ENCODE measurements around the gene MGST3.

DNA sequence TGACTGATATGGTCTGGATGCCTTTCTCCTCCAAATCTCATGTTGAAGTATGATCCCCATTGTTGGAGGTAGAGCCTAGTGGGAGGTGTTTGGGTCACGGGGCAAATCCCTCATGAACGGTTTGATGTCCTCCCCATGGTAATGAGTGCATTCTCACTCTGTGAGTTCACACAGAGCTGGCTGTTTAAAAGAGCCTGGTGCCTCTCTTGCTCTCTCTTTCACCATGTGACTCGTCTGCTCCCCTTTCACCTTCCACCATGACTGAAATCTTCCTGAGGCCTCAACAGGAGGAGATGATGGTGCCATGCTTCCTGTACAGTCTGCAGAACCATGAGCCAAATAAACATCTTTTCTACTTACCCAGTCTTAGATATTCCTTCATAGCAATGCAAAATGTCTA is 37.1 kb downstream of the MGST3 start:
- TF ChIP-seq, protein P1, sequence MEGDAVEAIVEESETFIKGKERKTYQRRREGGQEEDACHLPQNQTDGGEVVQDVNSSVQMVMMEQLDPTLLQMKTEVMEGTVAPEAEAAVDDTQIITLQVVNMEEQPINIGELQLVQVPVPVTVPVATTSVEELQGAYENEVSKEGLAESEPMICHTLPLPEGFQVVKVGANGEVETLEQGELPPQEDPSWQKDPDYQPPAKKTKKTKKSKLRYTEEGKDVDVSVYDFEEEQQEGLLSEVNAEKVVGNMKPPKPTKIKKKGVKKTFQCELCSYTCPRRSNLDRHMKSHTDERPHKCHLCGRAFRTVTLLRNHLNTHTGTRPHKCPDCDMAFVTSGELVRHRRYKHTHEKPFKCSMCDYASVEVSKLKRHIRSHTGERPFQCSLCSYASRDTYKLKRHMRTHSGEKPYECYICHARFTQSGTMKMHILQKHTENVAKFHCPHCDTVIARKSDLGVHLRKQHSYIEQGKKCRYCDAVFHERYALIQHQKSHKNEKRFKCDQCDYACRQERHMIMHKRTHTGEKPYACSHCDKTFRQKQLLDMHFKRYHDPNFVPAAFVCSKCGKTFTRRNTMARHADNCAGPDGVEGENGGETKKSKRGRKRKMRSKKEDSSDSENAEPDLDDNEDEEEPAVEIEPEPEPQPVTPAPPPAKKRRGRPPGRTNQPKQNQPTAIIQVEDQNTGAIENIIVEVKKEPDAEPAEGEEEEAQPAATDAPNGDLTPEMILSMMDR (IDR thresholded peaks at IDR 0.05; ENCODE audit: insufficient read depth, low read length): no peak
- TF ChIP-seq GABPA (IDR thresholded peaks at IDR 0.05; ENCODE audit: low read depth) (no peak), POLR2AphosphoS5 (IDR thresholded peaks at IDR 0.05; ENCODE audit: low read depth) (no peak), SPI1 (IDR thresholded peaks at IDR 0.05; ENCODE audit: borderline replicate concordance, low read depth) (no peak)
- TF ChIP-seq, protein P2, sequence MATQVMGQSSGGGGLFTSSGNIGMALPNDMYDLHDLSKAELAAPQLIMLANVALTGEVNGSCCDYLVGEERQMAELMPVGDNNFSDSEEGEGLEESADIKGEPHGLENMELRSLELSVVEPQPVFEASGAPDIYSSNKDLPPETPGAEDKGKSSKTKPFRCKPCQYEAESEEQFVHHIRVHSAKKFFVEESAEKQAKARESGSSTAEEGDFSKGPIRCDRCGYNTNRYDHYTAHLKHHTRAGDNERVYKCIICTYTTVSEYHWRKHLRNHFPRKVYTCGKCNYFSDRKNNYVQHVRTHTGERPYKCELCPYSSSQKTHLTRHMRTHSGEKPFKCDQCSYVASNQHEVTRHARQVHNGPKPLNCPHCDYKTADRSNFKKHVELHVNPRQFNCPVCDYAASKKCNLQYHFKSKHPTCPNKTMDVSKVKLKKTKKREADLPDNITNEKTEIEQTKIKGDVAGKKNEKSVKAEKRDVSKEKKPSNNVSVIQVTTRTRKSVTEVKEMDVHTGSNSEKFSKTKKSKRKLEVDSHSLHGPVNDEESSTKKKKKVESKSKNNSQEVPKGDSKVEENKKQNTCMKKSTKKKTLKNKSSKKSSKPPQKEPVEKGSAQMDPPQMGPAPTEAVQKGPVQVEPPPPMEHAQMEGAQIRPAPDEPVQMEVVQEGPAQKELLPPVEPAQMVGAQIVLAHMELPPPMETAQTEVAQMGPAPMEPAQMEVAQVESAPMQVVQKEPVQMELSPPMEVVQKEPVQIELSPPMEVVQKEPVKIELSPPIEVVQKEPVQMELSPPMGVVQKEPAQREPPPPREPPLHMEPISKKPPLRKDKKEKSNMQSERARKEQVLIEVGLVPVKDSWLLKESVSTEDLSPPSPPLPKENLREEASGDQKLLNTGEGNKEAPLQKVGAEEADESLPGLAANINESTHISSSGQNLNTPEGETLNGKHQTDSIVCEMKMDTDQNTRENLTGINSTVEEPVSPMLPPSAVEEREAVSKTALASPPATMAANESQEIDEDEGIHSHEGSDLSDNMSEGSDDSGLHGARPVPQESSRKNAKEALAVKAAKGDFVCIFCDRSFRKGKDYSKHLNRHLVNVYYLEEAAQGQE (IDR thresholded peaks at IDR 0.05; ENCODE audit: insufficient replicate concordance, low read depth): no peak

Measured in HL-60 (cell line).